Measurements from ENCODE around the gene ERBIN.
"Not testable (repeated sequence)": the region's sequence is repeated elsewhere in the genome, so short reads cannot be mapped to it uniquely, and the experiment has no call there.

ERBIN gene

GRCh38 chr5:65926276-65926783 is at the start of gene ERBIN:
ERBIN (plus strand) TSS chr5:65926575; CDS start chr5:65992719, 66,144 bp downstream.
- peak within 1 kb of the TSS; percentile 88 for H3K27ac Mint-ChIP-seq
- no peaks in the 10 kb centered on the region for H3K36me3 Mint-ChIP-seq (ENCODE audit: low read depth)
- no peaks in the 10 kb centered on the region for H3K9me3 Mint-ChIP-seq
- no peaks in the 10 kb centered on the region for H3K27me3 Mint-ChIP-seq
- DNase-seq: peak; percentile 73
- peak; percentile 25 for ATAC-seq
- peaks cover 48% of the 10 kb centered on the region for H3K4me1 Mint-ChIP-seq
- peak within 1 kb of the TSS; percentile 97 for H3K4me3 Mint-ChIP-seq

GRCh38 chr5:65876970-65877369 is 49.4 kb upstream of the ERBIN start:
- ATAC-seq (no peak), DNase-seq (no peak)
- Mint-ChIP-seq H3K27me3 (no peaks in the 10 kb centered on the region), H3K36me3 (ENCODE audit: low read depth) (no peaks in the 10 kb centered on the region), H3K4me1 (peaks cover 3% of the 10 kb centered on the region), H3K4me3 (no peak overlapping the region), H3K9me3 (peaks cover 14% of the 10 kb centered on the region), H3K27ac (no peak overlapping the region)

GRCh38 chr5:65879668-65880256 is 46.6 kb upstream of the ERBIN start:
- not testable (repeated sequence) for H3K36me3 Mint-ChIP-seq (ENCODE audit: low read depth); DNase-seq; H3K4me3 Mint-ChIP-seq; H3K27ac Mint-ChIP-seq; H3K4me1 Mint-ChIP-seq; H3K27me3 Mint-ChIP-seq
- peak; percentile 91 for ATAC-seq
- peaks cover 14% of the 10 kb centered on the region for H3K9me3 Mint-ChIP-seq

GRCh38 chr5:65880496-65881072 is 45.8 kb upstream of the ERBIN start:
- no peaks in the 10 kb centered on the region for H3K27me3 Mint-ChIP-seq
- ATAC-seq (no peak), DNase-seq (no peak)
- no peak overlapping the region for H3K27ac Mint-ChIP-seq
- no peak overlapping the region for H3K4me3 Mint-ChIP-seq
- H3K4me1 Mint-ChIP-seq: peaks cover 3% of the 10 kb centered on the region
- H3K9me3 Mint-ChIP-seq: peaks cover 14% of the 10 kb centered on the region
- H3K36me3 Mint-ChIP-seq (ENCODE audit: low read depth): no peaks in the 10 kb centered on the region

GRCh38 chr5:65882278-65882677 is 44.1 kb upstream of the ERBIN start:
- no peaks in the 10 kb centered on the region for H3K27me3 Mint-ChIP-seq

GRCh38 chr5:65883461-65883860 is 42.9 kb upstream of the ERBIN start:
- Mint-ChIP-seq H3K27ac (no peak overlapping the region), H3K4me3 (no peak overlapping the region), H3K4me1 (peaks cover 3% of the 10 kb centered on the region), H3K9me3 (peaks cover 2% of the 10 kb centered on the region), H3K27me3 (no peaks in the 10 kb centered on the region), H3K36me3 (ENCODE audit: low read depth) (no peaks in the 10 kb centered on the region)
- ATAC-seq: no peak
- DNase-seq: no peak

More at GRCh38 chr5:65882278-65882677, 44.1 kb upstream of the ERBIN start:
- DNase-seq: no peak
- H3K27ac Mint-ChIP-seq: no peak overlapping the region
- no peaks in the 10 kb centered on the region for H3K36me3 Mint-ChIP-seq (ENCODE audit: low read depth)
- peaks cover 3% of the 10 kb centered on the region for H3K4me1 Mint-ChIP-seq
- no peak for ATAC-seq
- H3K4me3 Mint-ChIP-seq: no peak overlapping the region
- H3K9me3 Mint-ChIP-seq: peaks cover 10% of the 10 kb centered on the region

- no peak overlapping the region for H3K4me3 Mint-ChIP-seq
- ATAC-seq (no peak), DNase-seq (no peak)
- no peaks in the 10 kb centered on the region for H3K9me3 Mint-ChIP-seq
- no peaks in the 10 kb centered on the region for H3K27me3 Mint-ChIP-seq
- H3K27ac Mint-ChIP-seq: no peak overlapping the region
- no peaks in the 10 kb centered on the region for H3K36me3 Mint-ChIP-seq (ENCODE audit: low read depth)
- H3K4me1 Mint-ChIP-seq: no peaks in the 10 kb centered on the region
These were observed 40.0 kb upstream of the ERBIN start for GRCh38 chr5:65886387-65886786.

GRCh38 chr5:65892024-65892423 is 34.4 kb upstream of the ERBIN start:
- not testable (repeated sequence) for ATAC-seq; H3K27me3 Mint-ChIP-seq; DNase-seq; H3K27ac Mint-ChIP-seq; H3K9me3 Mint-ChIP-seq; H3K4me3 Mint-ChIP-seq; H3K36me3 Mint-ChIP-seq (ENCODE audit: low read depth); H3K4me1 Mint-ChIP-seq

GRCh38 chr5:65892801-65893200 is 33.6 kb upstream of the ERBIN start:
- Mint-ChIP-seq H3K36me3 (ENCODE audit: low read depth) (no peaks in the 10 kb centered on the region), H3K9me3 (no peaks in the 10 kb centered on the region), H3K4me1 (no peaks in the 10 kb centered on the region), H3K4me3 (no peak overlapping the region), H3K27me3 (no peaks in the 10 kb centered on the region), H3K27ac (no peak overlapping the region)
- no peak for DNase-seq
- no peak for ATAC-seq

- no peaks in the 10 kb centered on the region for H3K4me1 Mint-ChIP-seq
- no peak overlapping the region for H3K27ac Mint-ChIP-seq
- no peaks in the 10 kb centered on the region for H3K36me3 Mint-ChIP-seq (ENCODE audit: low read depth)
- no peak overlapping the region for H3K4me3 Mint-ChIP-seq
- ATAC-seq: no peak
- H3K27me3 Mint-ChIP-seq: no peaks in the 10 kb centered on the region
- DNase-seq: no peak
- no peaks in the 10 kb centered on the region for H3K9me3 Mint-ChIP-seq
These were observed 32.5 kb upstream of the ERBIN start for GRCh38 chr5:65893749-65894430.

- ATAC-seq (no peak), DNase-seq (no peak)
- no peak overlapping the region for H3K27ac Mint-ChIP-seq
- H3K27me3 Mint-ChIP-seq: no peaks in the 10 kb centered on the region
- no peaks in the 10 kb centered on the region for H3K36me3 Mint-ChIP-seq (ENCODE audit: low read depth)
- peaks cover 4% of the 10 kb centered on the region for H3K9me3 Mint-ChIP-seq
- H3K4me1 Mint-ChIP-seq: no peaks in the 10 kb centered on the region
- H3K4me3 Mint-ChIP-seq: no peak overlapping the region
These were observed 30.5 kb upstream of the ERBIN start for GRCh38 chr5:65895891-65896290.

GRCh38 chr5:65900746-65901145 is 25.6 kb upstream of the ERBIN start:
- Mint-ChIP-seq H3K27me3 (no peaks in the 10 kb centered on the region), H3K27ac (no peak overlapping the region), H3K9me3 (peaks cover 4% of the 10 kb centered on the region), H3K4me1 (no peaks in the 10 kb centered on the region), H3K36me3 (ENCODE audit: low read depth) (no peaks in the 10 kb centered on the region), H3K4me3 (no peak overlapping the region)
- no peak for DNase-seq
- no peak for ATAC-seq

GRCh38 chr5:65902104-65902503 is 24.3 kb upstream of the ERBIN start:
- peaks cover 4% of the 10 kb centered on the region for H3K9me3 Mint-ChIP-seq
- H3K27ac Mint-ChIP-seq: no peak overlapping the region
- H3K4me1 Mint-ChIP-seq: no peaks in the 10 kb centered on the region
- DNase-seq (no peak), ATAC-seq (no peak)
- H3K4me3 Mint-ChIP-seq: no peak overlapping the region
- no peaks in the 10 kb centered on the region for H3K36me3 Mint-ChIP-seq (ENCODE audit: low read depth)
- H3K27me3 Mint-ChIP-seq: no peaks in the 10 kb centered on the region

GRCh38 chr5:65903581-65903980 is 22.8 kb upstream of the ERBIN start:
- DNase-seq: no peak
- Mint-ChIP-seq H3K9me3 (peaks cover 4% of the 10 kb centered on the region), H3K27ac (no peak overlapping the region), H3K36me3 (ENCODE audit: low read depth) (no peaks in the 10 kb centered on the region), H3K4me3 (no peak overlapping the region), H3K27me3 (no peaks in the 10 kb centered on the region), H3K4me1 (no peaks in the 10 kb centered on the region)
- no peak for ATAC-seq

GRCh38 chr5:65906256-65906655 is 20.1 kb upstream of the ERBIN start:
- DNase-seq: no peak
- Mint-ChIP-seq H3K4me3 (no peak overlapping the region), H3K9me3 (no peaks in the 10 kb centered on the region)

More at GRCh38 chr5:65906256-65906655, 20.1 kb upstream of the ERBIN start:
- ATAC-seq: no peak
- no peaks in the 10 kb centered on the region for H3K27me3 Mint-ChIP-seq
- no peaks in the 10 kb centered on the region for H3K4me1 Mint-ChIP-seq
- no peak overlapping the region for H3K27ac Mint-ChIP-seq
- no peaks in the 10 kb centered on the region for H3K36me3 Mint-ChIP-seq (ENCODE audit: low read depth)
